Vagina (tissue), 2 donors: Measurements from ENCODE around the gene TBC1D4. TPM values are rescaled to one million over a fixed set of nuclear protein-coding genes. Genes with fewer than 3 reads are reported as not detected.
A peak's percentile ranks its signal among the peaks of the same experiment; 100 is the strongest.

Experiments
- DNase-seq, 2 donors: peaks; one replicate each; pipeline ENCODE4 v3.0.0-alpha.2; 2017; ENCODE audit errors: extremely low spot score in 2 of 2
- H3K27ac ChIP-seq: fragments of 200-600 bp; sonication (generic); one replicate; pipeline ENCODE4 v1.5.1; 2019
- H3K27me3 ChIP-seq: fragments of 200-600 bp; sonication (generic); one replicate; pipeline ENCODE4 v1.5.1; 2019
- H3K36me3 ChIP-seq, 2 donors: fragments of 200-600 bp; sonication (generic); one replicate each; pipeline ENCODE4 v1.5.1; 2017 to 2019
- H3K4me1 ChIP-seq: fragments of 200-600 bp; sonication (generic); one replicate; pipeline ENCODE4 v1.5.1; 2019
- H3K4me3 ChIP-seq, 2 donors: fragments of 200-600 bp; sonication (generic); 1 replicate in 1 of 2; 2 replicates in 1 of 2; pipeline ENCODE4 v1.5.1; 2016 to 2019
- H3K9me3 ChIP-seq: fragments of 200-600 bp; sonication (generic); one replicate; pipeline ENCODE4 v1.5.1; 2019
- POLR2A ChIP-seq, 2 donors: fragments of 450-650 bp; IDR thresholded peaks; one replicate each; pipeline ENCODE4 v1.6.1; 2017; ENCODE audit warnings: antibody characterized with exemption in 2 of 2, mild to moderate bottlenecking in 2 of 2, moderate library complexity in 2 of 2
- POLR2AphosphoS5 ChIP-seq, 2 donors: sonication (generic); formaldehyde crosslinking; IDR thresholded peaks; one replicate each; pipeline ENCODE4 v1.9.0; 2017; ENCODE audit warnings: antibody characterized with exemption in 2 of 2, mild to moderate bottlenecking in 2 of 2, low read depth in 1 of 2; ENCODE audit not compliant: insufficient read depth in 1 of 2
- intact Hi-C: fragments of 100-400 bp; cut with DNase I; formaldehyde crosslinking; loops from one replicate; pipeline ENCODE4 v1.15.1; 2023
- total RNA-seq: library from RNA; depleted of rRNA; stranded (reverse); fragments of >200 nt; gene quantifications from one replicate; pipeline ENCODE4 v1.2.3, GENCODE V29; 2016
- TF ChIP-seq, protein P1 (sequence below), 3 experiments: fragments of 450-650 bp in 2 of 3; fragments of 200-600 bp in 1 of 3; sonication (generic) in 1 of 3; IDR thresholded peaks; one replicate each; pipeline ENCODE4 v1.5.1; 2017 to 2019; ENCODE audit warnings: antibody characterized with exemption in 3 of 3, mild to moderate bottlenecking in 2 of 3, moderate library complexity in 2 of 3

The TBC1D4 gene
- total RNA-seq, 1 donor from 2014 or later, result 25.0 TPM

- no peak for TF ChIP-seq POLR2A (IDR thresholded peaks at IDR 0.05)
- TF ChIP-seq, protein P1, sequence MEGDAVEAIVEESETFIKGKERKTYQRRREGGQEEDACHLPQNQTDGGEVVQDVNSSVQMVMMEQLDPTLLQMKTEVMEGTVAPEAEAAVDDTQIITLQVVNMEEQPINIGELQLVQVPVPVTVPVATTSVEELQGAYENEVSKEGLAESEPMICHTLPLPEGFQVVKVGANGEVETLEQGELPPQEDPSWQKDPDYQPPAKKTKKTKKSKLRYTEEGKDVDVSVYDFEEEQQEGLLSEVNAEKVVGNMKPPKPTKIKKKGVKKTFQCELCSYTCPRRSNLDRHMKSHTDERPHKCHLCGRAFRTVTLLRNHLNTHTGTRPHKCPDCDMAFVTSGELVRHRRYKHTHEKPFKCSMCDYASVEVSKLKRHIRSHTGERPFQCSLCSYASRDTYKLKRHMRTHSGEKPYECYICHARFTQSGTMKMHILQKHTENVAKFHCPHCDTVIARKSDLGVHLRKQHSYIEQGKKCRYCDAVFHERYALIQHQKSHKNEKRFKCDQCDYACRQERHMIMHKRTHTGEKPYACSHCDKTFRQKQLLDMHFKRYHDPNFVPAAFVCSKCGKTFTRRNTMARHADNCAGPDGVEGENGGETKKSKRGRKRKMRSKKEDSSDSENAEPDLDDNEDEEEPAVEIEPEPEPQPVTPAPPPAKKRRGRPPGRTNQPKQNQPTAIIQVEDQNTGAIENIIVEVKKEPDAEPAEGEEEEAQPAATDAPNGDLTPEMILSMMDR (IDR thresholded peaks at IDR 0.05), result no peak
- no peak for DNase-seq
- peaks cover 10% of the 10 kb centered on the region for H3K4me1 ChIP-seq
- intact Hi-C loops, result loop anchor here (5.0 kb wide), 2 partner anchors 112 to 167 kb away; partner anchors contain the start of genes COMMD6 and TBC1D4
- H3K36me3 ChIP-seq, result no peaks in the 10 kb centered on the region
- H3K27me3 ChIP-seq, result no peaks in the 10 kb centered on the region
- H3K27ac ChIP-seq, result no peak overlapping the region
- no peak overlapping the region for H3K4me3 ChIP-seq
- no peaks in the 10 kb centered on the region for H3K9me3 ChIP-seq
These were observed 112.0 kb downstream of the TBC1D4 start for GRCh38 chr13:75369981-75370380.

DNA sequence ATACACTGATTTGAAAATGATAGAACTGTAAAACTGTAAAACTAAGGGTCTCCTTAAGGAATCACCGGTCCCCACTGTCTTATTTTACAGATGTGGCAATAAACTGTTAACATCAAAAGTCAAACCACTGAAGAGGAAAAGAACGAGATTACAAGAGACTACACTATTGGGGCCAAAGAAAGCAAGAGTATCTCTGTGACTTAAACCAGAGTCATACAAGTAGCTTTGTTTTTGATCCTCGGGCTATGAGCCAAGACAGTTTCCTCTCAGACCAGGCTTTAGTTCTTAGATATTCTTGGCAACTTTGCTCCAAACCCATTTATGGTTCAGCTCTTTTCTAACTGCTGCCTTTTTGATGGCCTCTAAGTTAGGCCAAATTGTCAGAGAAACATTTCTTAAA, 113.8 kb downstream of the TBC1D4 start:
- Histone ChIP-seq H3K27ac (no peak overlapping the region), H3K36me3 (no peaks in the 10 kb centered on the region), H3K9me3 (no peaks in the 10 kb centered on the region), H3K4me3 (no peak overlapping the region), H3K27me3 (no peaks in the 10 kb centered on the region), H3K4me1 (peaks cover 10% of the 10 kb centered on the region)
- peak in 1 of 2 donors; percentile 32 for TF ChIP-seq POLR2AphosphoS5 (IDR thresholded peaks at IDR 0.05; ENCODE audit: insufficient read depth in 1 of 2, low read depth in 1 of 2)
- TF ChIP-seq POLR2A (IDR thresholded peaks at IDR 0.05), result no peak
- TF ChIP-seq, protein P1 (IDR thresholded peaks at IDR 0.05), result no peak
- intact Hi-C loops, result no loop called here
- no peak for DNase-seq

DNA sequence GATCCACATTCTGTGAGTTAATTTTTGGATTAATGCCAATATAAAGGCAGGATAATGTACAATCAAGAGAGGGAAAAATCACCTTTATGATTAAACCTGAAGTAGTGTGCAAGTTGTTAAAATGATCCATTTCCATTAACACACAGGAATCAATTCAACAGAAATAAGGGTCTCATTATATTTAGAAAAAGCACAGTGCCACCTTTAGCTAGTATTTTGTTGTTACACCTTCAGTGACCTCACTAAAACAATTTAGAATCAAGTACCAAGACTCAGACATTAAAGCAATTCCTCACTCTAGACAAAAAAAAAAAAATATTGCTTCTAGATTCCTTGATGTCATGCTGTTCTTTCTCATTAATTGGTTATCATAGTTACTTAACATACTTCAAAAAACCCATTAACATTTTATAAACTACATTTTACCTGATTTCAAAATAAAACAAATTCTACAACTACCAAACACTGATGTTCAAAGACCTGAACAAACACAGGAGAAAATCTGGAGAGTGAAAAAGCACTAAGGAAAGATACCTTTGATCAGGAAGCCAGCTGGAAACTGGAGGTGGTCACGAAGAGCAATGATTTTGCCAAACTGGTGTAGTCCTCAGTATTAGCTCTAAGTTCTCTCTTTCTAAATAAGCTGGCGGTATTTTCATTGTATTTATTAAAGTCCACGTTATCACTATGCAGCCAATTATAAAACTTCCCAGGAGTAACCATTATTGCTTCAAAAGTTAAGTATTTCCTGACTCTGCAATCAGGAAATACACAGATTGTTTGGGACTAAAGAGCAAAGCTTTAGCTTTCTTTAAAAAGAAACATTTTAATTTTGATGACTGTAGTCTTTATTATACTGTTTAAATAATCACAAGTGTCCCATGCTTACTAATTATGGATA, 115.3 kb downstream of the TBC1D4 start:
- peaks cover 10% of the 10 kb centered on the region for H3K4me1 ChIP-seq
- DNase-seq, result no peak
- no peaks in the 10 kb centered on the region for H3K36me3 ChIP-seq
- H3K27me3 ChIP-seq, result no peaks in the 10 kb centered on the region
- no peaks in the 10 kb centered on the region for H3K9me3 ChIP-seq
- no peak overlapping the region for H3K4me3 ChIP-seq
- TF ChIP-seq, protein P1 (IDR thresholded peaks at IDR 0.05), result no peak
- TF ChIP-seq POLR2AphosphoS5 (IDR thresholded peaks at IDR 0.05; ENCODE audit: insufficient read depth in 1 of 2, low read depth in 1 of 2) (no peak), POLR2A (IDR thresholded peaks at IDR 0.05) (no peak)
- no peak overlapping the region for H3K27ac ChIP-seq
- intact Hi-C loops, result no loop called here

DNA sequence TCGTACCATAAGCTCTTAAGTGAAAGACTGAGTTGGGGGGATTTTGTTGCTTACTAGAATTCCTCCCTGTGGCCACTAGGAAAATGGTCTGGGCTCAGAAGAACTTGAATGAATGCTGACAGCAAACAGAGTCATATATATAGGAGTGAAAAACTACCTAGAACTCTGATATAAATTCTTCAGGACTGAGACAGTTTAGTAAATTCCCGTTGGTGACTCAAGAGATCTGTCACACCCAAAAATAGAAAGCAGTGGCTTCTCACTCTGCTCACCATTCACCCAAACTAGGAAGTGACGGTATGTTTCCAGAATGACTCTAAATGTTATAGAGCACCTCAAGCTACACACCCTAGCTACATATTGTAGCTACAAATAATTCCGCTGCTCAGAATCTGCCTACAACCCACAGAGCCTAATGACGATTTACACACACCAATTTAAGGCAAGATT, 116.2 kb downstream of the TBC1D4 start:
- Histone ChIP-seq H3K36me3 (no peaks in the 10 kb centered on the region), H3K27ac (no peak overlapping the region), H3K27me3 (no peaks in the 10 kb centered on the region), H3K9me3 (no peaks in the 10 kb centered on the region), H3K4me1 (peaks cover 10% of the 10 kb centered on the region), H3K4me3 (no peak overlapping the region)
- TF ChIP-seq, protein P1 (IDR thresholded peaks at IDR 0.05), result no peak
- no peak for TF ChIP-seq POLR2AphosphoS5 (IDR thresholded peaks at IDR 0.05; ENCODE audit: insufficient read depth in 1 of 2, low read depth in 1 of 2)
- no peak for TF ChIP-seq POLR2A (IDR thresholded peaks at IDR 0.05)
- intact Hi-C loops, result no loop called here
- DNase-seq, result no peak

- DNase-seq, result no peak
- TF ChIP-seq POLR2A (IDR thresholded peaks at IDR 0.05), result no peak
- TF ChIP-seq, protein P1 (IDR thresholded peaks at IDR 0.05), result no peak
- no peaks in the 10 kb centered on the region for H3K9me3 ChIP-seq
- peaks cover 10% of the 10 kb centered on the region for H3K4me1 ChIP-seq
- H3K27me3 ChIP-seq, result no peaks in the 10 kb centered on the region
- no peaks in the 10 kb centered on the region for H3K36me3 ChIP-seq
- intact Hi-C loops, result no loop called here
- H3K4me3 ChIP-seq, result no peak overlapping the region
- no peak overlapping the region for H3K27ac ChIP-seq
These were observed 117.7 kb downstream of the TBC1D4 start for GRCh38 chr13:75364131-75364713.
